ENCODE measurements around the gene F5. TPM values are rescaled to one million over a fixed set of nuclear protein-coding genes. Genes with fewer than 3 reads are reported as not detected.

The F5 gene
- total and polyA plus RNA-seq, 2 of the 13 experiments (the other 11 are each of a cell fraction or from before 2014, with no cell fraction given): 38.3 to 64.0 TPM

DNA sequence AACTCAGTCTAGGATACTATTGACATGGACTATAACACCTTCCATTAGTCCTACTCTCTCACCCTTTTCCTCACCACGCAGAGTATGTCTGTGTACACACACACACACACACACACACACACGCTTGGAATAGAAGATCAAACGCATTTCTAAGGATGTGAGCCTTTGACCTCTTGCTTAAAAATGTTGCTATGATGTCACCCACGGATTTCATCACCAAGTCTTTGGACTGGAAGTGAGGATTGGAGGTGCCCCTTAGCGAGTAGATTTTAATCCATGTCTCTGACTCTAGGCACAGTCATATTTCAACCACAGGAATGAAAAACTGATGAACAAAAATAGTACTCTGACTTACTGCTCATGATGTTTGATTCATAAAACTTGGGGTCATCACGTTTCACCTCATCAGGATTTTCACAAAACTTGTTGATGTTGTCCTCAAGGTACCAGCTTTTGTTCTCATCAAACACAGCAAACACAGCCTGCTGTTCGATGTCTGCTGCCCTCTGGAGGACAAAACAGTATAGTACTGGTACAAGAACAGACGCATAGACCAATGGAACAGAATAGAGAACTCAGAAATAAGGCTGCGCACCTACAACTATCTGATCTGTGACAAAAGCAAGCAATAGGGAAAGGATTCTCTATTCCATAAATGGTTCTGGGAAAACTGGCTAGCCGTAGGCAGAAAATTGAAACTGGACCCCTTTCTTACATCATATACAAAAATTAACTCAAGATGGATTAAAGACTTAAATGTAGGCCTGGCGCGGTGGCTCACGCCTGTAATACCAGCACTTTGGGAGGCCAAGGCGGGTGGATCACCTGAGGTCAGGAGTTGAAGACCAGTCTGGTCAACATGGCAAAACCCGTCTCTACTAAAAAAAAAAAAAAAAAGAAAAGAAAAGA is 39.9 kb downstream of the F5 start (continued):
- no peak for TF ChIP-seq ZNF121 (CRISPR knock-in tag; IDR thresholded peaks at IDR 0.05)
- TF ChIP-seq MLLT10 (CRISPR knock-in tag; IDR thresholded peaks at IDR 0.05): no peak
- TF ChIP-seq HNRNPH1 (optimal IDR thresholded peaks at IDR 0.05; ENCODE audit: low read depth, low read length): no peak
- TF ChIP-seq ZNF660 (CRISPR knock-in tag; IDR thresholded peaks at IDR 0.05; ENCODE audit: borderline replicate concordance, low read depth): no peak
- TF ChIP-seq, protein P1, sequence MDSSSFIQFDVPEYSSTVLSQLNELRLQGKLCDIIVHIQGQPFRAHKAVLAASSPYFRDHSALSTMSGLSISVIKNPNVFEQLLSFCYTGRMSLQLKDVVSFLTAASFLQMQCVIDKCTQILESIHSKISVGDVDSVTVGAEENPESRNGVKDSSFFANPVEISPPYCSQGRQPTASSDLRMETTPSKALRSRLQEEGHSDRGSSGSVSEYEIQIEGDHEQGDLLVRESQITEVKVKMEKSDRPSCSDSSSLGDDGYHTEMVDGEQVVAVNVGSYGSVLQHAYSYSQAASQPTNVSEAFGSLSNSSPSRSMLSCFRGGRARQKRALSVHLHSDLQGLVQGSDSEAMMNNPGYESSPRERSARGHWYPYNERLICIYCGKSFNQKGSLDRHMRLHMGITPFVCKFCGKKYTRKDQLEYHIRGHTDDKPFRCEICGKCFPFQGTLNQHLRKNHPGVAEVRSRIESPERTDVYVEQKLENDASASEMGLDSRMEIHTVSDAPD (CRISPR knock-in tag; IDR thresholded peaks at IDR 0.05): no peak
- TF ChIP-seq ZNF678 (CRISPR knock-in tag; IDR thresholded peaks at IDR 0.05): no peak
- no peak for TF ChIP-seq YEATS2 (CRISPR knock-in tag; IDR thresholded peaks at IDR 0.05; ENCODE audit: borderline replicate concordance)
- TF ChIP-seq ZNF24 (IDR thresholded peaks at IDR 0.05): no peak
- TF ChIP-seq PHF8 (CRISPR knock-in tag; IDR thresholded peaks at IDR 0.05): no peak
- TF ChIP-seq XBP1 (CRISPR knock-in tag; IDR thresholded peaks at IDR 0.05): no peak
- peak; percentile 48; the same call in 1 of the 2 replicates for TF ChIP-seq NCOR1 (IDR thresholded peaks at IDR 0.05; ENCODE audit: borderline replicate concordance, low read length)
- TF ChIP-seq ZNF839 (CRISPR knock-in tag; IDR thresholded peaks at IDR 0.05; ENCODE audit: borderline replicate concordance): no peak
- TF ChIP-seq ONECUT2 (CRISPR knock-in tag; IDR thresholded peaks at IDR 0.05): no peak
- TF ChIP-seq IRX3 (CRISPR knock-in tag; IDR thresholded peaks at IDR 0.05; ENCODE audit: borderline replicate concordance, low read depth): no peak
- TF ChIP-seq HOMEZ (CRISPR knock-in tag; IDR thresholded peaks at IDR 0.05; ENCODE audit: low read depth): peak; percentile 33; the same call in 1 of the 2 replicates
- TF ChIP-seq KLF12 (CRISPR knock-in tag; IDR thresholded peaks at IDR 0.05; ENCODE audit: borderline replicate concordance): no peak
- TF ChIP-seq ZNF180 (CRISPR knock-in tag; IDR thresholded peaks at IDR 0.05; ENCODE audit: borderline replicate concordance, low read depth): no peak
- no peak for TF ChIP-seq PLSCR1 (CRISPR knock-in tag; IDR thresholded peaks at IDR 0.05; ENCODE audit: borderline replicate concordance)
- no peak for TF ChIP-seq SMARCE1 (IDR thresholded peaks at IDR 0.05; ENCODE audit: borderline replicate concordance)
- no peak for TF ChIP-seq PCBP2 (optimal IDR thresholded peaks at IDR 0.05; ENCODE audit: low read depth, low read length, poor library complexity, severe bottlenecking)
- peak in 1 of 2 experiments; percentile 45; a peak in 1 of 4 replicates for TF ChIP-seq EP300 (IDR thresholded peaks at IDR 0.05; ENCODE audit: low read depth in 2 of 2, low read length in 2 of 2)
- no peak for TF ChIP-seq EP300 (CRISPR knock-in tag; IDR thresholded peaks at IDR 0.05; ENCODE audit: borderline replicate concordance)
- TF ChIP-seq HIVEP1 (CRISPR knock-in tag; IDR thresholded peaks at IDR 0.05): no peak
- TF ChIP-seq UBTF (CRISPR knock-in tag; IDR thresholded peaks at IDR 0.05): no peak
- no peak for TF ChIP-seq GTF3A (CRISPR knock-in tag; conservative IDR thresholded peaks at IDR 0.05)

All from HepG2 (cell line).